ENCODE results near the gene MED12L. TPM values are rescaled to one million over a fixed set of nuclear protein-coding genes. Genes with fewer than 3 reads are reported as not detected.

MED12L gene
- total and polyA plus RNA-seq, 10 of the 15 experiments (the other 5 are each of a cell fraction or from before 2014, with no cell fraction given): 0.01 to 0.06 (median 0.03) TPM; not detected in 2

DNA sequence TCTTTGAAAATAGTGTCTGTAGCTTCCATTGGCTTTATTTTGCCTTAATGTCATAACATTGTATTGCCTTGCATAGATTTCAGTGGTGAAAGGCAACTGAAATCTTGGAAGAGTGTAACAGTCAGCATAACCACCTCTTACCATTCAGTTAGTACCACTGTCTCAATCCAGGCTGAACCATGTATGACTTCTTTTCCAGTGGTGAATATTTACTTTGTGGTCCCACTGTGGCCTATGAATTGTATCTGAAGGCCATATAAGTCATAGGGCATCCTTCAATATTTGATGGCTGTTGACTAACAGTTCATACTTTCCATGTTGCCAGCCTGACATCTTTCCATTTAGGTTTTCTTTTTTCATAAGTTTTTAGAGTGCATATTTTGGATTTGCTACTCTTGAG lies 38.4 kb downstream of the MED12L start (continued):
- TF ChIP-seq STAT3 (IDR thresholded peaks at IDR 0.05; ENCODE audit: low read depth, low read length) (no peak), MTA3 (IDR thresholded peaks at IDR 0.05; ENCODE audit: borderline replicate concordance, low read length) (no peak), SMARCA5 (IDR thresholded peaks at IDR 0.05) (no peak), GATAD2B (conservative IDR thresholded peaks at IDR 0.05; ENCODE audit: low read depth) (no peak)
- TF ChIP-seq, protein P1, sequence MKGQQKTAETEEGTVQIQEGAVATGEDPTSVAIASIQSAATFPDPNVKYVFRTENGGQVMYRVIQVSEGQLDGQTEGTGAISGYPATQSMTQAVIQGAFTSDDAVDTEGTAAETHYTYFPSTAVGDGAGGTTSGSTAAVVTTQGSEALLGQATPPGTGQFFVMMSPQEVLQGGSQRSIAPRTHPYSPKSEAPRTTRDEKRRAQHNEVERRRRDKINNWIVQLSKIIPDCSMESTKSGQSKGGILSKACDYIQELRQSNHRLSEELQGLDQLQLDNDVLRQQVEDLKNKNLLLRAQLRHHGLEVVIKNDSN (IDR thresholded peaks at IDR 0.05; ENCODE audit: borderline replicate concordance, extremely low read length, insufficient read depth, low read depth, low read length): no peak
- TF ChIP-seq, protein P2, sequence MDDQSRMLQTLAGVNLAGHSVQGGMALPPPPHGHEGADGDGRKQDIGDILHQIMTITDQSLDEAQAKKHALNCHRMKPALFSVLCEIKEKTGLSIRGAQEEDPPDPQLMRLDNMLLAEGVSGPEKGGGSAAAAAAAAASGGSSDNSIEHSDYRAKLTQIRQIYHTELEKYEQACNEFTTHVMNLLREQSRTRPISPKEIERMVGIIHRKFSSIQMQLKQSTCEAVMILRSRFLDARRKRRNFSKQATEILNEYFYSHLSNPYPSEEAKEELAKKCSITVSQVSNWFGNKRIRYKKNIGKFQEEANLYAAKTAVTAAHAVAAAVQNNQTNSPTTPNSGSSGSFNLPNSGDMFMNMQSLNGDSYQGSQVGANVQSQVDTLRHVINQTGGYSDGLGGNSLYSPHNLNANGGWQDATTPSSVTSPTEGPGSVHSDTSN (IDR thresholded peaks at IDR 0.05; ENCODE audit: insufficient replicate concordance, low read depth, low read length): no peak

DNA sequence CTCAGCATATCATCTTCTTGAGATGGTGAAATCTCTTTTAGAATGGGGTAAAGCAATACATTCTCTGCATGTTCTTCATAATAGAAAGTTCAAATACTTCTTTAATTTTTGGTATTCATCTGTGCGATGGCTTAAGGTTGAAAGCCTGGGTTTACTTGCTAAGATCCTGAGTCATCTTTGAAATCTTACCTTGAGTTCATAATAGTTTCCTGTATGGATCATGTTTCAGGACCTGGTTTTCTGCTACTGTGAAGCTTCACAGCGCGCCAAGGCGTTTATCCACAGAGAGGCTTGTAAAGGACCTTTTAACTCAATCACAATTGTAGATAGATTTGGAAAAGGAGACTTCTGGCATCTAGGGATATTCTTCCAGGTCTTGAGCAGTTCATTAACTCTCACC lies 39.0 kb downstream of the MED12L start:
- Histone ChIP-seq H4K20me1 (ENCODE audit: control insufficient read depth, insufficient read depth) (no peaks in the 10 kb centered on the region), H3K36me3 (ENCODE audit: control insufficient read depth in 2 of 2, insufficient read depth in 2 of 2, low read length in 1 of 2) (no peaks in the 10 kb centered on the region), H3K27ac (ENCODE audit: control insufficient read depth, insufficient read depth) (no peak overlapping the region), H3K4me3 (no peak overlapping the region), H3K4me2 (ENCODE audit: control insufficient read depth, insufficient read depth) (no peak overlapping the region), H3K9me3 (replicated peaks; ENCODE audit: control insufficient read depth, insufficient read depth, low read length) (no peaks in the 10 kb centered on the region), H3K9ac (ENCODE audit: control insufficient read depth, insufficient read depth, low read length) (no peak overlapping the region), H3K79me2 (ENCODE audit: control insufficient read depth, insufficient read depth, low read length) (no peaks in the 10 kb centered on the region), H2AFZ (ENCODE audit: control insufficient read depth, low read depth, low read length) (no peak overlapping the region), H3K27me3 (replicated peaks in 1 of 2; ENCODE audit: control insufficient read depth in 2 of 2, insufficient read depth in 2 of 2, low read length in 1 of 2) (peaks cover 0 to 3% of the 10 kb centered on the region in 2 experiments; a peak in 1 of 4 replicates), H3K4me1 (ENCODE audit: control insufficient read depth, insufficient read depth, low read length) (no peaks in the 10 kb centered on the region)
- ChIA-PET SMC1A (ENCODE audit: uncharacterized antibody, unreplicated experiment) (no interaction called here), CTCF (no interaction called here), POLR2A (no interaction called here), RAD21 (ENCODE audit: unreplicated experiment) (no interaction called here)
- 92% methylated on average over 4 of the region's 4 CpGs for WGBS (ENCODE audit: insufficient coverage, insufficient replicate concordance, low lambda C conversion rate, missing lambda C conversion rate)
- intact Hi-C loops (cut with micrococcal nuclease; ENCODE audit: unreplicated experiment) (no loop called here), in situ Hi-C loops (cut with MboI) (no loop called here)
- FAIRE-seq (no peak), ATAC-seq (no peak), DNase-seq (ENCODE audit: low read depth, low spot score) (no peak)
- no TSS peak for BruUV-seq (replicated peaks)
- TF ChIP-seq CREB1 (IDR thresholded peaks at IDR 0.05; ENCODE audit: low read depth) (no peak), SMARCA5 (IDR thresholded peaks at IDR 0.05) (no peak), IKZF2 (IDR thresholded peaks at IDR 0.05) (no peak)
- TF ChIP-seq, protein P3, sequence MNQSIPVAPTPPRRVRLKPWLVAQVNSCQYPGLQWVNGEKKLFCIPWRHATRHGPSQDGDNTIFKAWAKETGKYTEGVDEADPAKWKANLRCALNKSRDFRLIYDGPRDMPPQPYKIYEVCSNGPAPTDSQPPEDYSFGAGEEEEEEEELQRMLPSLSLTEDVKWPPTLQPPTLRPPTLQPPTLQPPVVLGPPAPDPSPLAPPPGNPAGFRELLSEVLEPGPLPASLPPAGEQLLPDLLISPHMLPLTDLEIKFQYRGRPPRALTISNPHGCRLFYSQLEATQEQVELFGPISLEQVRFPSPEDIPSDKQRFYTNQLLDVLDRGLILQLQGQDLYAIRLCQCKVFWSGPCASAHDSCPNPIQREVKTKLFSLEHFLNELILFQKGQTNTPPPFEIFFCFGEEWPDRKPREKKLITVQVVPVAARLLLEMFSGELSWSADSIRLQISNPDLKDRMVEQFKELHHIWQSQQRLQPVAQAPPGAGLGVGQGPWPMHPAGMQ (IDR thresholded peaks at IDR 0.05; ENCODE audit: borderline replicate concordance): no peak
- TF ChIP-seq, protein P4, sequence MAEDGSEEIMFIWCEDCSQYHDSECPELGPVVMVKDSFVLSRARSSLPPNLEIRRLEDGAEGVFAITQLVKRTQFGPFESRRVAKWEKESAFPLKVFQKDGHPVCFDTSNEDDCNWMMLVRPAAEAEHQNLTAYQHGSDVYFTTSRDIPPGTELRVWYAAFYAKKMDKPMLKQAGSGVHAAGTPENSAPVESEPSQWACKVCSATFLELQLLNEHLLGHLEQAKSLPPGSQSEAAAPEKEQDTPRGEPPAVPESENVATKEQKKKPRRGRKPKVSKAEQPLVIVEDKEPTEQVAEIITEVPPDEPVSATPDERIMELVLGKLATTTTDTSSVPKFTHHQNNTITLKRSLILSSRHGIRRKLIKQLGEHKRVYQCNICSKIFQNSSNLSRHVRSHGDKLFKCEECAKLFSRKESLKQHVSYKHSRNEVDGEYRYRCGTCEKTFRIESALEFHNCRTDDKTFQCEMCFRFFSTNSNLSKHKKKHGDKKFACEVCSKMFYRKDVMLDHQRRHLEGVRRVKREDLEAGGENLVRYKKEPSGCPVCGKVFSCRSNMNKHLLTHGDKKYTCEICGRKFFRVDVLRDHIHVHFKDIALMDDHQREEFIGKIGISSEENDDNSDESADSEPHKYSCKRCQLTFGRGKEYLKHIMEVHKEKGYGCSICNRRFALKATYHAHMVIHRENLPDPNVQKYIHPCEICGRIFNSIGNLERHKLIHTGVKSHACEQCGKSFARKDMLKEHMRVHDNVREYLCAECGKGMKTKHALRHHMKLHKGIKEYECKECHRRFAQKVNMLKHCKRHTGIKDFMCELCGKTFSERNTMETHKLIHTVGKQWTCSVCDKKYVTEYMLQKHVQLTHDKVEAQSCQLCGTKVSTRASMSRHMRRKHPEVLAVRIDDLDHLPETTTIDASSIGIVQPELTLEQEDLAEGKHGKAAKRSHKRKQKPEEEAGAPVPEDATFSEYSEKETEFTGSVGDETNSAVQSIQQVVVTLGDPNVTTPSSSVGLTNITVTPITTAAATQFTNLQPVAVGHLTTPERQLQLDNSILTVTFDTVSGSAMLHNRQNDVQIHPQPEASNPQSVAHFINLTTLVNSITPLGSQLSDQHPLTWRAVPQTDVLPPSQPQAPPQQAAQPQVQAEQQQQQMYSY (CRISPR knock-in tag; IDR thresholded peaks at IDR 0.05): no peak
- TF ChIP-seq, protein P5, sequence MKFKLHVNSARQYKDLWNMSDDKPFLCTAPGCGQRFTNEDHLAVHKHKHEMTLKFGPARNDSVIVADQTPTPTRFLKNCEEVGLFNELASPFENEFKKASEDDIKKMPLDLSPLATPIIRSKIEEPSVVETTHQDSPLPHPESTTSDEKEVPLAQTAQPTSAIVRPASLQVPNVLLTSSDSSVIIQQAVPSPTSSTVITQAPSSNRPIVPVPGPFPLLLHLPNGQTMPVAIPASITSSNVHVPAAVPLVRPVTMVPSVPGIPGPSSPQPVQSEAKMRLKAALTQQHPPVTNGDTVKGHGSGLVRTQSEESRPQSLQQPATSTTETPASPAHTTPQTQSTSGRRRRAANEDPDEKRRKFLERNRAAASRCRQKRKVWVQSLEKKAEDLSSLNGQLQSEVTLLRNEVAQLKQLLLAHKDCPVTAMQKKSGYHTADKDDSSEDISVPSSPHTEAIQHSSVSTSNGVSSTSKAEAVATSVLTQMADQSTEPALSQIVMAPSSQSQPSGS (IDR thresholded peaks at IDR 0.05; ENCODE audit: low read length): no peak
- TF ChIP-seq, protein P6, sequence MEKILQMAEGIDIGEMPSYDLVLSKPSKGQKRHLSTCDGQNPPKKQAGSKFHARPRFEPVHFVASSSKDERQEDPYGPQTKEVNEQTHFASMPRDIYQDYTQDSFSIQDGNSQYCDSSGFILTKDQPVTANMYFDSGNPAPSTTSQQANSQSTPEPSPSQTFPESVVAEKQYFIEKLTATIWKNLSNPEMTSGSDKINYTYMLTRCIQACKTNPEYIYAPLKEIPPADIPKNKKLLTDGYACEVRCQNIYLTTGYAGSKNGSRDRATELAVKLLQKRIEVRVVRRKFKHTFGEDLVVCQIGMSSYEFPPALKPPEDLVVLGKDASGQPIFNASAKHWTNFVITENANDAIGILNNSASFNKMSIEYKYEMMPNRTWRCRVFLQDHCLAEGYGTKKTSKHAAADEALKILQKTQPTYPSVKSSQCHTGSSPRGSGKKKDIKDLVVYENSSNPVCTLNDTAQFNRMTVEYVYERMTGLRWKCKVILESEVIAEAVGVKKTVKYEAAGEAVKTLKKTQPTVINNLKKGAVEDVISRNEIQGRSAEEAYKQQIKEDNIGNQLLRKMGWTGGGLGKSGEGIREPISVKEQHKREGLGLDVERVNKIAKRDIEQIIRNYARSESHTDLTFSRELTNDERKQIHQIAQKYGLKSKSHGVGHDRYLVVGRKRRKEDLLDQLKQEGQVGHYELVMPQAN (conservative IDR thresholded peaks at IDR 0.05): no peak

Data from GM12878 (cell line).